CD4-positive, alpha-beta T cell (primary cell): Measurements from ENCODE around the gene AVEN. TPM values are rescaled to one million over a fixed set of nuclear protein-coding genes. Genes with fewer than 3 reads are reported as not detected.

Experiments
- ATAC-seq: fragments of 200-7000 bp; cut with Tn5 transposase; one replicate; pipeline ENCODE4 v1.10.0; 2022; ENCODE audit warnings: mild to moderate bottlenecking; ENCODE audit not compliant: poor library complexity
- CTCF ChIA-PET: fragments of 350-600 bp; sonication (Branson Sonifier 250); formaldehyde crosslinking; loops from one replicate; lab custom pipeline; 2021; ENCODE audit warnings: antibody characterized with exemption, inconsistent platforms; lab: Charles Lee
- POLR2A ChIA-PET: fragments of 350-600 bp; sonication (Branson Sonifier 250); formaldehyde crosslinking; loops from one replicate; lab custom pipeline; 2021; ENCODE audit warnings: antibody characterized with exemption, inconsistent platforms; lab: Charles Lee
- DNase-seq, 14 experiments: peaks; one replicate each; pipeline ENCODE4 v3.0.0-alpha.2; 2013 to 2020; ENCODE audit warnings: mixed read lengths in 2 of 14
- H3K27ac ChIP-seq, 2 donors: one replicate each; pipeline versions ENCODE4 v1.5.1 to v1.7.0; 2013; ENCODE audit warnings: low read length in 2 of 2, low read depth in 1 of 2, mild to moderate bottlenecking in 1 of 2
- H3K27me3 ChIP-seq, 2 experiments: 1 replicate in 1 of 2; 2 replicates in 1 of 2; pipeline versions ENCODE4 v1.6.1 to v1.7.0; 2013; ENCODE audit warnings: low read length in 2 of 2, control low read depth in 1 of 2, mild to moderate bottlenecking in 1 of 2, moderate library complexity in 1 of 2; ENCODE audit not compliant: insufficient read depth in 2 of 2, control insufficient read depth in 1 of 2
- H3K36me3 ChIP-seq: one replicate; pipeline ENCODE4 v1.6.1; 2013; ENCODE audit warnings: low read length, control low read depth; ENCODE audit not compliant: insufficient read depth
- H3K4me1 ChIP-seq: one replicate; pipeline ENCODE4 v1.6.1; 2013; ENCODE audit warnings: low read length, control low read depth; ENCODE audit not compliant: insufficient read depth
- H3K4me3 ChIP-seq: one replicate; pipeline ENCODE4 v1.5.1; 2013; ENCODE audit warnings: mild to moderate bottlenecking, low read length, moderate library complexity
- H3K9me3 ChIP-seq, 2 experiments: 1 replicate in 1 of 2; 2 replicates in 1 of 2; pipeline versions ENCODE4 v1.6.1 to v1.7.0; 2013; ENCODE audit warnings: low read length in 2 of 2, mild to moderate bottlenecking in 2 of 2, control low read depth in 1 of 2, moderate library complexity in 1 of 2; ENCODE audit not compliant: control insufficient read depth in 1 of 2, insufficient read depth in 1 of 2
- H3K27ac Mint-ChIP-seq: one replicate; pipeline ENCODE4 v1.8.0; 2020; ENCODE audit warnings: mixed read lengths
- H3K27me3 Mint-ChIP-seq: one replicate; pipeline ENCODE4 v1.8.0; 2021; ENCODE audit warnings: mixed read lengths
- H3K36me3 Mint-ChIP-seq: one replicate; pipeline ENCODE4 v1.8.0; 2021; ENCODE audit warnings: low read depth, mixed read lengths
- H3K4me1 Mint-ChIP-seq: one replicate; pipeline ENCODE4 v1.8.0; 2021; ENCODE audit warnings: low read depth, mixed read lengths
- H3K4me3 Mint-ChIP-seq: one replicate; pipeline ENCODE4 v1.8.0; 2020; ENCODE audit warnings: mild to moderate bottlenecking, mixed read lengths
- H3K9me3 Mint-ChIP-seq: one replicate; pipeline ENCODE4 v1.8.0; 2020; ENCODE audit warnings: mixed read lengths
- intact Hi-C, 2 experiments: fragments of 100-400 bp; cut with DNase I in 1 of 2; cut with micrococcal nuclease in 1 of 2; formaldehyde crosslinking; loops; one replicate each; pipeline versions ENCODE4 v1.15.1 to v1.9.0; 2023 to 2025; cut with DNase I, micrococcal nuclease
- total RNA-seq, 174 experiments: library from RNA in 2 of 174; stranded (reverse) in 2 of 174; gene quantifications; one replicate each; pipeline ENCODE4 v1.2.3 and lab custom pipeline; 2021 to 2026
- TF ChIP-seq, protein P1 (sequence below): fragments of 200-600 bp; IDR thresholded peaks from one replicate; pipeline ENCODE4 v1.8.0; 2022; ENCODE audit warnings: antibody characterized with exemption, mild to moderate bottlenecking

The AVEN gene
- total RNA-seq, 2 experiments from 2014 or later = 4.5 to 4.9 TPM

DNA sequence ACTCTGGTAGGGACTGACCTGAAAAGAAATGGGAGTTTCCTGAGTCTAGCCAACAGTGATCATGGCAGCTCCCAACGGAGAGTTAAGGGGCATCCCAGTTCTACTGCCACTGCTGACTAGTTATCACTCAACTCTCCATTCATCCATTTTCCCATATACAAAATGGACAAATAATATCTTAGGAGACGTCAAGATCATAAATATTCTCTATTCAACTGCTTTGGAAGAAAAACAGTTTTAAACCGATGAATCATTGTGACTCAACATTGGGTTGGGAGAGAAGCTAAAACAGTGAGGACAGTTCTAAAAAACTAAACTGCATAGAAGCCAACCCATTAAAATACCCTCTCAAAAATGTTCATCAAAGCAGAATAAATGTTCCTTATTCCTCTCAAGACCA, 128.3 kb downstream of the AVEN start:
- TF ChIP-seq, protein P1, sequence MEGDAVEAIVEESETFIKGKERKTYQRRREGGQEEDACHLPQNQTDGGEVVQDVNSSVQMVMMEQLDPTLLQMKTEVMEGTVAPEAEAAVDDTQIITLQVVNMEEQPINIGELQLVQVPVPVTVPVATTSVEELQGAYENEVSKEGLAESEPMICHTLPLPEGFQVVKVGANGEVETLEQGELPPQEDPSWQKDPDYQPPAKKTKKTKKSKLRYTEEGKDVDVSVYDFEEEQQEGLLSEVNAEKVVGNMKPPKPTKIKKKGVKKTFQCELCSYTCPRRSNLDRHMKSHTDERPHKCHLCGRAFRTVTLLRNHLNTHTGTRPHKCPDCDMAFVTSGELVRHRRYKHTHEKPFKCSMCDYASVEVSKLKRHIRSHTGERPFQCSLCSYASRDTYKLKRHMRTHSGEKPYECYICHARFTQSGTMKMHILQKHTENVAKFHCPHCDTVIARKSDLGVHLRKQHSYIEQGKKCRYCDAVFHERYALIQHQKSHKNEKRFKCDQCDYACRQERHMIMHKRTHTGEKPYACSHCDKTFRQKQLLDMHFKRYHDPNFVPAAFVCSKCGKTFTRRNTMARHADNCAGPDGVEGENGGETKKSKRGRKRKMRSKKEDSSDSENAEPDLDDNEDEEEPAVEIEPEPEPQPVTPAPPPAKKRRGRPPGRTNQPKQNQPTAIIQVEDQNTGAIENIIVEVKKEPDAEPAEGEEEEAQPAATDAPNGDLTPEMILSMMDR = no peak
- intact Hi-C loops = no loop called here
- H3K4me3 ChIP-seq = no peak overlapping the region
- ATAC-seq (no peak), DNase-seq (no peak)
- no peaks in the 10 kb centered on the region for H3K9me3 ChIP-seq
- Mint-ChIP-seq H3K36me3 (no peaks in the 10 kb centered on the region), H3K4me3 (no peak overlapping the region), H3K9me3 (no peaks in the 10 kb centered on the region), H3K4me1 (no peaks in the 10 kb centered on the region), H3K27me3 (no peaks in the 10 kb centered on the region), H3K27ac (no peak overlapping the region)
- H3K36me3 ChIP-seq = no peaks in the 10 kb centered on the region
- POLR2A ChIA-PET = no interaction called here
- no peaks in the 10 kb centered on the region for H3K4me1 ChIP-seq
- CTCF ChIA-PET = no interaction called here
- H3K27ac ChIP-seq = no peak overlapping the region
- H3K27me3 ChIP-seq = no peaks in the 10 kb centered on the region

GRCh38 chr15:33908406-33908805, 130.6 kb downstream of the AVEN start:
- ChIA-PET POLR2A (no interaction called here), CTCF (no interaction called here)
- Histone ChIP-seq H3K4me1 (no peaks in the 10 kb centered on the region), H3K9me3 (no peaks in the 10 kb centered on the region), H3K4me3 (no peak overlapping the region), H3K27ac (no peak overlapping the region), H3K36me3 (no peaks in the 10 kb centered on the region), H3K27me3 (no peaks in the 10 kb centered on the region)
- Mint-ChIP-seq H3K9me3 (no peaks in the 10 kb centered on the region), H3K27ac (no peak overlapping the region), H3K36me3 (no peaks in the 10 kb centered on the region), H3K4me1 (no peaks in the 10 kb centered on the region), H3K27me3 (no peaks in the 10 kb centered on the region), H3K4me3 (no peak overlapping the region)
- DNase-seq (no peak), ATAC-seq (no peak)
- intact Hi-C loops = no loop called here
- TF ChIP-seq, protein P1 = no peak

- intact Hi-C loops = no loop called here
- H3K9me3 ChIP-seq = no peaks in the 10 kb centered on the region
- CTCF ChIA-PET = no interaction called here
- no peak for ATAC-seq
- no peaks in the 10 kb centered on the region for H3K36me3 ChIP-seq
- POLR2A ChIA-PET = no interaction called here
- no peaks in the 10 kb centered on the region for H3K36me3 Mint-ChIP-seq
- TF ChIP-seq, protein P1 = no peak
- H3K27ac ChIP-seq = no peak overlapping the region
- no peak overlapping the region for H3K4me3 ChIP-seq
- no peak for DNase-seq
- no peaks in the 10 kb centered on the region for H3K4me1 Mint-ChIP-seq
- peaks cover 3% of the 10 kb centered on the region for H3K9me3 Mint-ChIP-seq
- H3K4me3 Mint-ChIP-seq = no peak overlapping the region
- no peak overlapping the region for H3K27ac Mint-ChIP-seq
- no peaks in the 10 kb centered on the region for H3K4me1 ChIP-seq
- no peaks in the 10 kb centered on the region for H3K27me3 ChIP-seq
- H3K27me3 Mint-ChIP-seq = no peaks in the 10 kb centered on the region
These were observed 131.7 kb downstream of the AVEN start for GRCh38 chr15:33907326-33907725.
